Mesenchymal stem cell (in vitro differentiated cells and primary cell): Measurements from ENCODE around the gene MST1. TPM values are rescaled to one million over a fixed set of nuclear protein-coding genes. Genes with fewer than 3 reads are reported as not detected.

Experiments
- DNase-seq: peaks from one replicate; pipeline ENCODE4 v3.0.0-alpha.2; 2013
- H2AFZ ChIP-seq: one replicate; pipeline ENCODE4 v1.6.1; 2013; ENCODE audit warnings: low read depth, mild to moderate bottlenecking, control low read depth, inconsistent platforms, low read length, moderate library complexity
- H2AK5ac ChIP-seq: 2 replicates; pipeline ENCODE4 v1.6.1; 2013; ENCODE audit warnings: low read length, moderate library complexity, mild to moderate bottlenecking, inconsistent platforms; ENCODE audit not compliant: severe bottlenecking
- H2BK120ac ChIP-seq: one replicate; pipeline ENCODE4 v1.6.1; 2013; ENCODE audit warnings: low read depth, mild to moderate bottlenecking, inconsistent platforms, low read length, moderate library complexity
- H2BK12ac ChIP-seq, 2 experiments: one replicate each; pipeline ENCODE4 v1.6.1; 2013; ENCODE audit warnings: inconsistent platforms in 2 of 2, low read length in 2 of 2, mild to moderate bottlenecking in 2 of 2, moderate library complexity in 2 of 2, control low read depth in 1 of 2
- H2BK15ac ChIP-seq: one replicate; pipeline ENCODE4 v1.6.1; 2013; ENCODE audit warnings: mild to moderate bottlenecking, low read depth, inconsistent platforms; ENCODE audit not compliant: poor library complexity, severe bottlenecking
- H2BK5ac ChIP-seq: 2 replicates; pipeline ENCODE4 v1.6.1; 2013; ENCODE audit warnings: low read depth, mild to moderate bottlenecking, low read length, control low read depth, inconsistent platforms; ENCODE audit not compliant: poor library complexity, severe bottlenecking
- H3K14ac ChIP-seq, 2 experiments: one replicate each; pipeline ENCODE4 v1.6.1; 2013; ENCODE audit warnings: inconsistent platforms in 2 of 2, low read length in 2 of 2, control low read depth in 1 of 2, mild to moderate bottlenecking in 1 of 2, moderate library complexity in 1 of 2
- H3K18ac ChIP-seq, 2 experiments: one replicate each; pipeline ENCODE4 v1.6.1; 2013; ENCODE audit warnings: inconsistent platforms in 2 of 2, low read length in 2 of 2, control low read depth in 1 of 2, low read depth in 1 of 2, mild to moderate bottlenecking in 1 of 2
- H3K23ac ChIP-seq, 2 experiments: one replicate each; pipeline ENCODE4 v1.6.1; 2013; ENCODE audit warnings: inconsistent platforms in 2 of 2, low read length in 2 of 2, mild to moderate bottlenecking in 2 of 2, moderate library complexity in 2 of 2, control low read depth in 1 of 2
- H3K27ac ChIP-seq: 2 replicates; pipeline ENCODE4 v1.5.1; 2013; ENCODE audit warnings: mild to moderate bottlenecking, moderate library complexity, low read length, control low read depth, inconsistent platforms; ENCODE audit not compliant: poor library complexity, severe bottlenecking
- H3K27me3 ChIP-seq, 2 experiments: 2 replicates each; pipeline versions ENCODE4 v1.6.1 to v1.7.0; 2013; ENCODE audit warnings: low read length in 2 of 2, mild to moderate bottlenecking in 2 of 2, moderate library complexity in 2 of 2, control low read depth in 1 of 2, inconsistent platforms in 1 of 2; ENCODE audit not compliant: control insufficient read depth in 1 of 2, insufficient read depth in 1 of 2
- H3K36me3 ChIP-seq, 2 experiments: 2 replicates each; pipeline versions ENCODE4 v1.6.1 to v1.7.0; 2013; ENCODE audit warnings: low read length in 2 of 2, control low read depth in 1 of 2, inconsistent platforms in 1 of 2, low read depth in 1 of 2, mild to moderate bottlenecking in 1 of 2; ENCODE audit not compliant: insufficient read depth in 2 of 2, control insufficient read depth in 1 of 2
- H3K4ac ChIP-seq, 2 experiments: one replicate each; pipeline ENCODE4 v1.6.1; 2013; ENCODE audit warnings: inconsistent platforms in 2 of 2, low read length in 2 of 2, mild to moderate bottlenecking in 2 of 2, moderate library complexity in 2 of 2, control low read depth in 1 of 2, low read depth in 1 of 2
- H3K4me1 ChIP-seq: 2 replicates; pipeline ENCODE4 v1.6.1; 2013; ENCODE audit warnings: low read depth, low read length, control low read depth; ENCODE audit not compliant: control insufficient read depth, insufficient read depth
- H3K4me2 ChIP-seq: 2 replicates; pipeline ENCODE4 v1.6.1; 2013; ENCODE audit warnings: low read length, mild to moderate bottlenecking, inconsistent platforms; ENCODE audit not compliant: poor library complexity, severe bottlenecking
- H3K4me3 ChIP-seq, 2 experiments: 2 replicates each; pipeline versions ENCODE4 v1.5.1 to v1.7.0; 2013; ENCODE audit warnings: low read length in 2 of 2, mild to moderate bottlenecking in 2 of 2, control low read depth in 1 of 2, low read depth in 1 of 2; ENCODE audit not compliant: insufficient read depth in 1 of 2
- H3K79me1 ChIP-seq: replicated peaks from 2 replicates; pipeline ENCODE4 v1.6.1; 2013; ENCODE audit warnings: mild to moderate bottlenecking, control low read depth, low read length, inconsistent platforms; ENCODE audit not compliant: poor library complexity, severe bottlenecking
- H3K9ac ChIP-seq: 2 replicates; pipeline ENCODE4 v1.7.0; 2013; ENCODE audit warnings: mild to moderate bottlenecking, low read length, moderate library complexity
- H3K9me3 ChIP-seq: 2 replicates; pipeline ENCODE4 v1.7.0; 2013; ENCODE audit warnings: mild to moderate bottlenecking, low read length; ENCODE audit not compliant: control insufficient read depth
- H4K8ac ChIP-seq: one replicate; pipeline ENCODE4 v1.6.1; 2013; ENCODE audit warnings: inconsistent platforms, mild to moderate bottlenecking, low read length, moderate library complexity
- H4K91ac ChIP-seq: one replicate; pipeline ENCODE4 v1.6.1; 2013; ENCODE audit warnings: mild to moderate bottlenecking, low read length, inconsistent platforms
- WGBS: methylation state at CpG from one replicate; pipeline ENCODE4 v1.1.7; 2013; ENCODE audit warnings: mixed read lengths; 5-methylcytosine and 5-hydroxymethylcytosine counted together
- small RNA-seq: library from polyadenylated mRNA; stranded (forward); fragments of <200 nt; extraction: miRNeasy Mini kit (QIAGEN cat#:217004); gene quantifications from one replicate; pipeline ENCODE3, GENCODE V24; 2013; ENCODE audit warnings: low read depth

The MST1 gene

GRCh38 chr3:49634736-49635135 is 54.5 kb downstream of the MST1 start:
- no peak overlapping the region for H3K27ac ChIP-seq
- no peak overlapping the region for H4K91ac ChIP-seq
- no peak overlapping the region for H4K8ac ChIP-seq
- no peak overlapping the region for H2AFZ ChIP-seq
- WGBS, result 87% methylated on average over 3 of the region's 3 CpGs
- H3K36me3 ChIP-seq, result no peaks in the 10 kb centered on the region
- H3K4me3 ChIP-seq, result no peak overlapping the region
- no peak overlapping the region for H2BK5ac ChIP-seq
- no peak overlapping the region for H3K14ac ChIP-seq
- no peak overlapping the region for H2BK15ac ChIP-seq
- peaks cover 9% of the 10 kb centered on the region for H3K9me3 ChIP-seq
- no peak for DNase-seq
- no peak overlapping the region for H2BK120ac ChIP-seq
- H3K18ac ChIP-seq, result no peak overlapping the region
- no peaks in the 10 kb centered on the region for H3K79me1 ChIP-seq
- H3K4me2 ChIP-seq, result no peak overlapping the region
- H3K9ac ChIP-seq, result no peak overlapping the region
- no peak overlapping the region for H3K4ac ChIP-seq
- H2BK12ac ChIP-seq, result no peak overlapping the region
- peaks cover 3 to 44% of the 10 kb centered on the region in 2 experiments for H3K27me3 ChIP-seq
- no peak overlapping the region for H2AK5ac ChIP-seq
- no peak overlapping the region for H3K23ac ChIP-seq
- H3K4me1 ChIP-seq, result peaks cover 16% of the 10 kb centered on the region

Small RNAs within 50 kb of the gene (small RNA-seq; reads per million reads assigned to genes)
- gene AMIGO3, result not detected
